ENCODE data around the gene FAM174C. TPM values are rescaled to one million over a fixed set of nuclear protein-coding genes. Genes with fewer than 3 reads are reported as not detected.

FAM174C gene
- total RNA-seq, 1 experiment from 2014 or later: 59.4 TPM

GRCh38 chr19:1229056-1229923 is 46.0 kb upstream of the FAM174C start (continued):
- TF ChIP-seq CDX4 (CRISPR knock-in tag; IDR thresholded peaks at IDR 0.05; ENCODE audit: borderline replicate concordance): no peak
- TF ChIP-seq ELF4 (CRISPR knock-in tag; IDR thresholded peaks at IDR 0.05; ENCODE audit: low read depth): no peak

DNA sequence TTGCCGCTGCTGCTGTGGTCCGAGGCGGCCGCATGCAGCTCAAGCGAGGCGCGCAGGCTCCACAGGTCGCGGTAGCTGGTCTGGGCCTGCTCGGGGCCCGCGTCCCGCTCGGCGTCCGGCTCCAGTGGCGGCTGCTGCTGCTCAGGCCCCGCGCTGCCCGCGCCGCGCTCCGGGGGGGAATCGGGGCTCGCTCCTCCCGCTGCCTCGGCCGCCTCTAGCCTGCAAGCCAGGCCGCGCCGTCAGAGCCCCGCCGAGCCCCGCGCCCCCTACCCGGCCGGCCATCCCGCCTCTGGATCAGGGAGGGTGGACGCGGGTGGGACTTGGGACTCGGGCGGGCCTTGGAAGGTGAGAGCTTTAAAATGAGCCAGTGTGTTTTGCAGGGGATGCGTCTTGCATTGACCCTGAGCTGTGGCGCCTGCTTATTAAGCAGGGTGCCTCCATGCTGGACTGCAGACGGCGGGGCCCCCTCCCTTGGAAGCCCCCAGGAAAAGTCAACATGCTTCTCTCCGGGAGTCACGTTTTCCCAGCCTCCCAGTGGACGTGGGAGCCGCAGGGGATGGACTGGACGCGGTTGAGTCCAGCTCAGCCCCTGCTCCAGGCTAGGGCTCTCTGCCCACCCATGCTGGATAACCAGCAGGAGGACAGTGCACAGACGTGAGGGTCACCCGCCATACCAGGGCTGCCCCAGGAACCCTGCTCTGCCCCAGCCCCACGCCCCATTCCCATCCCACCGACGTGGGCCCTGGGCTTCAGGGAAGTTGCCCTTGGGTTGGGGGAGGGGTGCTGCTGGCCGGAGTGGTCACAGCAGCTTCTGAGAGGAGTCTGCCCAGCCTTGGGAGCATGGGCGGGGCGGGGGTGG is 45.2 kb upstream of the FAM174C start:
- Mint-ChIP-seq H3K4me1 (no peaks in the 10 kb centered on the region), H3K27ac (no peak overlapping the region), H3K9me3 (no peaks in the 10 kb centered on the region), H3K27me3 (ENCODE audit: low read depth) (no peaks in the 10 kb centered on the region), H3K36me3 (no peaks in the 10 kb centered on the region), H3K4me3 (no peak overlapping the region)
- TF ChIP-seq NR2C2 (CRISPR knock-in tag; IDR thresholded peaks at IDR 0.05): no peak
- TF ChIP-seq ATF1 (CRISPR knock-in tag; IDR thresholded peaks at IDR 0.05): no peak
- no peak for TF ChIP-seq PRRX2 (CRISPR knock-in tag; IDR thresholded peaks at IDR 0.05)
- no peak for TF ChIP-seq FOXJ3 (CRISPR knock-in tag; IDR thresholded peaks at IDR 0.05; ENCODE audit: borderline replicate concordance)
- no peak for TF ChIP-seq ATF2 (CRISPR knock-in tag; IDR thresholded peaks at IDR 0.05; ENCODE audit: borderline replicate concordance, low read depth)
- no peak for TF ChIP-seq ZNF317 (CRISPR knock-in tag; IDR thresholded peaks at IDR 0.05; ENCODE audit: borderline replicate concordance, low read depth)
- TF ChIP-seq, protein P1, sequence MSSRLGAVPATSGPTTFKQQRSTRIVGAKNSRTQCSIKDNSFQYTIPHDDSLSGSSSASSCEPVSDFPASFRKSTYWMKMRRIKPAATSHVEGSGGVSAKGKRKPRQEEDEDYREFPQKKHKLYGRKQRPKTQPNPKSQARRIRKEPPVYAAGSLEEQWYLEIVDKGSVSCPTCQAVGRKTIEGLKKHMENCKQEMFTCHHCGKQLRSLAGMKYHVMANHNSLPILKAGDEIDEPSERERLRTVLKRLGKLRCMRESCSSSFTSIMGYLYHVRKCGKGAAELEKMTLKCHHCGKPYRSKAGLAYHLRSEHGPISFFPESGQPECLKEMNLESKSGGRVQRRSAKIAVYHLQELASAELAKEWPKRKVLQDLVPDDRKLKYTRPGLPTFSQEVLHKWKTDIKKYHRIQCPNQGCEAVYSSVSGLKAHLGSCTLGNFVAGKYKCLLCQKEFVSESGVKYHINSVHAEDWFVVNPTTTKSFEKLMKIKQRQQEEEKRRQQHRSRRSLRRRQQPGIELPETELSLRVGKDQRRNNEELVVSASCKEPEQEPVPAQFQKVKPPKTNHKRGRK (CRISPR knock-in tag; IDR thresholded peaks at IDR 0.05; ENCODE audit: borderline replicate concordance): no peak
- TF ChIP-seq GRHL2 (CRISPR knock-in tag; IDR thresholded peaks at IDR 0.05; ENCODE audit: insufficient replicate concordance, severe bottlenecking): no peak
- TF ChIP-seq, protein P2, sequence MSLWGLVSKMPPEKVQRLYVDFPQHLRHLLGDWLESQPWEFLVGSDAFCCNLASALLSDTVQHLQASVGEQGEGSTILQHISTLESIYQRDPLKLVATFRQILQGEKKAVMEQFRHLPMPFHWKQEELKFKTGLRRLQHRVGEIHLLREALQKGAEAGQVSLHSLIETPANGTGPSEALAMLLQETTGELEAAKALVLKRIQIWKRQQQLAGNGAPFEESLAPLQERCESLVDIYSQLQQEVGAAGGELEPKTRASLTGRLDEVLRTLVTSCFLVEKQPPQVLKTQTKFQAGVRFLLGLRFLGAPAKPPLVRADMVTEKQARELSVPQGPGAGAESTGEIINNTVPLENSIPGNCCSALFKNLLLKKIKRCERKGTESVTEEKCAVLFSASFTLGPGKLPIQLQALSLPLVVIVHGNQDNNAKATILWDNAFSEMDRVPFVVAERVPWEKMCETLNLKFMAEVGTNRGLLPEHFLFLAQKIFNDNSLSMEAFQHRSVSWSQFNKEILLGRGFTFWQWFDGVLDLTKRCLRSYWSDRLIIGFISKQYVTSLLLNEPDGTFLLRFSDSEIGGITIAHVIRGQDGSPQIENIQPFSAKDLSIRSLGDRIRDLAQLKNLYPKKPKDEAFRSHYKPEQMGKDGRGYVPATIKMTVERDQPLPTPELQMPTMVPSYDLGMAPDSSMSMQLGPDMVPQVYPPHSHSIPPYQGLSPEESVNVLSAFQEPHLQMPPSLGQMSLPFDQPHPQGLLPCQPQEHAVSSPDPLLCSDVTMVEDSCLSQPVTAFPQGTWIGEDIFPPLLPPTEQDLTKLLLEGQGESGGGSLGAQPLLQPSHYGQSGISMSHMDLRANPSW (CRISPR knock-in tag; conservative IDR thresholded peaks at IDR 0.05; ENCODE audit: low read depth): no peak
- DNase-seq (ENCODE audit: low spot score) (no peak), ATAC-seq (no peak)
- CTCF ChIA-PET: interaction anchor here (0.6 to 1.4 kb wide), 6 partner anchors 10 to 186 kb away, joined by 3 to 10 read pairs (median 4); no protein-coding TSS in a partner anchor
- POLR2A ChIA-PET: no interaction called here

- no peak for DNase-seq (ENCODE audit: low spot score)
- Mint-ChIP-seq H3K27ac (no peak overlapping the region), H3K27me3 (ENCODE audit: low read depth) (no peaks in the 10 kb centered on the region), H3K4me1 (no peaks in the 10 kb centered on the region), H3K9me3 (no peaks in the 10 kb centered on the region), H3K36me3 (no peaks in the 10 kb centered on the region), H3K4me3 (no peak overlapping the region)
- ChIA-PET POLR2A (no interaction called here), CTCF (interaction anchor here (0.6 to 1.4 kb wide), 4 partner anchors 10 to 186 kb away, joined by 3 to 10 read pairs (median 4); no protein-coding TSS in a partner anchor)
- ATAC-seq: peak; percentile 62
- no peak for TF ChIP-seq SP1 (CRISPR knock-in tag; conservative IDR thresholded peaks at IDR 0.05)
- TF ChIP-seq ESRRA (CRISPR knock-in tag; IDR thresholded peaks at IDR 0.05; ENCODE audit: borderline replicate concordance): no peak
- no peak for TF ChIP-seq ZNF263 (CRISPR knock-in tag; IDR thresholded peaks at IDR 0.05; ENCODE audit: low read depth)
- no peak for TF ChIP-seq MYBL2 (CRISPR knock-in tag; IDR thresholded peaks at IDR 0.05)
- TF ChIP-seq ZNF416 (CRISPR knock-in tag; IDR thresholded peaks at IDR 0.05): no peak
- TF ChIP-seq, protein P3, sequence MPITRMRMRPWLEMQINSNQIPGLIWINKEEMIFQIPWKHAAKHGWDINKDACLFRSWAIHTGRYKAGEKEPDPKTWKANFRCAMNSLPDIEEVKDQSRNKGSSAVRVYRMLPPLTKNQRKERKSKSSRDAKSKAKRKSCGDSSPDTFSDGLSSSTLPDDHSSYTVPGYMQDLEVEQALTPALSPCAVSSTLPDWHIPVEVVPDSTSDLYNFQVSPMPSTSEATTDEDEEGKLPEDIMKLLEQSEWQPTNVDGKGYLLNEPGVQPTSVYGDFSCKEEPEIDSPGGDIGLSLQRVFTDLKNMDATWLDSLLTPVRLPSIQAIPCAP (CRISPR knock-in tag; IDR thresholded peaks at IDR 0.05): no peak
- TF ChIP-seq ZNF138 (CRISPR knock-in tag; conservative IDR thresholded peaks at IDR 0.05): no peak
- TF ChIP-seq ZNF281 (CRISPR knock-in tag; IDR thresholded peaks at IDR 0.05): no peak
Observed at GRCh38 chr19:1230783-1231489, 44.4 kb upstream of the FAM174C start.

Data from WTC11 (cell line).